H4 (cell line): Measurements from ENCODE around the gene SFT2D3. TPM values are rescaled to one million over a fixed set of nuclear protein-coding genes. Genes with fewer than 3 reads are reported as not detected.

ENCODE experiments used
- DNase-seq: peaks from one replicate; pipeline ENCODE4 v3.0.0-alpha.2; 2015; ENCODE audit warnings: low spot score
- total RNA-seq: library from RNA; depleted of rRNA; stranded (reverse); fragments of >200 nt; shearing (Covaris generic); gene quantifications from 2 replicates; pipeline ENCODE4 v1.2.3, GENCODE V29; 2014

Gene SFT2D3
- total RNA-seq, 1 experiment from 2014 or later, result 8.7 TPM

DNA sequence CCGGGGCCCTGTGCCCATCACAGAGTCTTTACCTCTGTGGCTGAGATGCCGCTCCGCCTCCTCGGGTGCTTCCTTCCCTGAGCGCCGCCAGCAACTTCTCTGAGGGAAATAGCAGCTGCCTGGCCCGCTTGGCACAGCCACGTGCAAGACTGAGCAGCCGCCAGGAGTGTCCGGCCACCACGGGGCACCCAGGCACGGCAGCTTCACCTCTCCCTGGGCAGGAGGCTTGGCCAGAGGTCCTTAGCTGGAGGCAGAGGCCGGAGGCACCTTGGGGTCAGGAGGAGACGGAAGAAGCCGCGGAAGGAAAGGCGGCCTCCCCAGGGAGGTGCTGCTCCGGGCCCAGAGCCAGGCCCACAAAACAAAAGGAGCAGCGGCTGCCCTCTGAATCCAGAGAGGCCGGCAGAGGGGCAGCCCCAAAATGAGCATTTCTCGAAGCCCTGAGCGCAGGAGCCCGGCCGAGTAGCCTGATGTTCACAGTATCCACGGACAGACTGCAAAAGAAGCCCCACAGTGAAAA is 20.0 kb upstream of the SFT2D3 start:
- no peak for DNase-seq

DNA sequence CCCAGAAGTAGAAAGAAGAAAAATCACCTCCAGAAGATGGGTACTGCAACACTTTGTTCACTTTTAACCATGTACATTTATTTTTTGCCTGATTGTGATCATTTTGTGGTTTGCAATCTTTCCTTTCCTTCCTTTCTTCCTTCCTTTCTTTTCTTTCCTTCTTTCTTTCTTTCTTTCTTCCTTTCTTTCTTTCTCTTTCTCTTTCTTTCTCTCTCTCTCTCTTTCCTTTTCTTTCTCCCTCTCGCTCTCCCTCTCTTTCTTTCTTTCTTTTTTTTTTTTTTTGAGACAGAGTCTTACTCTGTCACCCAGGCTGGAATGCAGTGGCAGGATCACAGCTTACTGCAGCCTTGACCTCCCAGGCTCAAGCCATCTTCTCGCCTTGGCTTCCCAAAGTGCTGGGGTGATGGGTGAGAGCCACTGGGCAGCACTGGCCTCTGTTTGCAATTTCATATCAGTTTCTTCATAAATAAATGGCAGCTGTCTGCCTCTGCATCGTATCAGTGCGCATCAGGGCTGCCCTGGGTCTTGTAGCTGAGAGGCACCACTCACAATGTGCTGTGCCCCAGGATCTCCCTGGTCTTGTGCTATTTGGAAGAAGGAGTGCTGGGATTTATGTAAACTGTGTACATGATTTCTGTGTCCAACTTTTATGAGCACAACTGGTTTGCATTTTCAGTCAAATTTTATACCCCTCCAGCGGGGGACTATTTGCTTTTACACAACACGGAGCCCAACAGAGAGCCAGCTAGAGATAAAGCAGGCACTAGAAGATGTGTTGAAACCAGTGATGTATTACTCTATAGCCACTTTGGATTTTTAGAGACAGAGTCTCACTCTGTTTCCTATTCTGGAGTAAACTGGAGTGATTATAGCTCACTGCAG is 19.1 kb upstream of the SFT2D3 start:
- DNase-seq, result no peak

DNA sequence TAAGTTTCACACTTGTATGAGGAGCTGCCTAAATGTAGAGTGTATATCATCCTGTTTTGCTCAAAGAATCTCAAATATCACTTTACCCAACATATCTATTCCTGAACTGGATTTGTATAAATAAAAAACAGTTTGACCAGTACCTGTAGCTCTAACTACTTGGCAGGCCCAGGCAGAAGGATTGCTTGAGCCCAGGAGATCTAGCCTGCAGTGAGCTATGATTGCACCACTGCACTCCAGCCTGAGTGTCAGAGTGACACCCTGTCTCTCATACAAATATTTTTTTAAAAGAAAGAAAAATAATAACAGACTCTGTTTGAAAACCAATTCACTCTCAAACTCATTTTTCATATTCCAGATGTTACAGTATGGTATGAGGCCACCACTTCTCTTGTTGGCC is 18.2 kb upstream of the SFT2D3 start:
- DNase-seq, result no peak

DNA sequence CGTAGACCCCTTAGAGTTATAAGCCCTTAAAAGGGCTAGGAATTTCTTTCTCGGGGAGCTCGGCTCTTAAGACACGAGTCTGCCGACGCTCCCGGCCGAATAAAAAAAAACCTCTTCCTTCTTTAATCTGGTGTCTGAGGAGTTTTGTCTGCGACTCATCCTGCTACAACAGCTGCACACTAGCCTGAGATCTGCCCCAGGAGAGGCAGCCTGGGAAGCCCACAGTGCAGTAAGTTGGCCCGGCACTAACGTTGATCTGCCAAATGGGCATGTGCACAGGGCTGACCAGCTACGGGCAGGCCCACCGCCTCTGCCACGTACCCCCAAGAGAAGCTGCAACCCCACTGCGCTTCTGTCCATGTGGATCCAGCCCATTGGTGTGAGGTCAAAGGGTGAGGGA is 17.5 kb upstream of the SFT2D3 start:
- no peak for DNase-seq

DNA sequence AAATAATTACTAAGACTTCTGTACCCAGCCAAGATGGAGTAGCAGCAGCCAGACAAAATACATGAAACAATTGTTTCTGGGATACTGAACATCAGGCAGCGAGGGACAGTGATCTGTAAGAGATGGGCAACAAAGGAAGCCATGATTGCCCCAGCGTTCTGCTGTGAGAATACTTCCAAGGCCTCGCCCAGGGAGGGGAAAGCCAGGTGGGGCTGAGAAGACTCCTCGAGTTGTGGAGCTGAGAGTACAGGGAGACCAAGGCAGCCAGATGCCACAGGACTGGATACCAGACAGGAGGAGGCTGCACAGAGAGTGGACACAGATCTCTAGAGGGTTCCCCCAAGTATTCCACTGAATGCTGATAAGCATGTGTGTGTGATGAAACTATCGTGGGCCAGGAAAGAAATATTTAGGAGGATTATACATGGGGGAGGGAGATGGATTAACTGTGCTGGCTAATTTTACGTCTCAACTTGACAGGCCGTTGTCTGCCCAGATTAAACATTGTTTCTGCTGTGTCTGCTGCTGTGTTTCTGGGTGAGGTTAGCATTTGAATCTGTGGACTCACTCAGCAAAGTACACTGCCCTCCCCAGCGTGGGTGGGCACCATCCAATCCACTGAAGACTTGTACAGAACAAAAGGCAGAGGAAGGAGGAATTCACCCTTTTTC is 15.8 kb upstream of the SFT2D3 start:
- DNase-seq, result no peak

DNA sequence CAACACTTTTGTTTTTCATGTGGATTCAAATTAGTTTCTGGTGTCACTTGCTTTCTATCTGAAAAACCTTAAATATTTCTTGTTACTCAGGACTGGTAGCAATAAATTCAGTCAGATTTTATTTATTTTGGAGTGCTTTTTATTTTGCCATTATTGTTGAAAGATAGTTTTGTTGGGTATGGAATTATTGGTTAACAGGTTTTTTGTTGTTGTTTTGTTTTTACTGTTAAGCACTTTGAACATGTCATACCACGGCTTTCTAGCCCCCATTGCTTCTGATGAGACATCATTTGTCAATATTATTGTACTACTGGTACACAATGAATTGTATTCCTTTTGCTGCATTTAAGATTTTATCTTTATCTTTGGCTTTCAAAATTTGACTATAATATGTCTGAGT is 12.9 kb upstream of the SFT2D3 start:
- no peak for DNase-seq

DNA sequence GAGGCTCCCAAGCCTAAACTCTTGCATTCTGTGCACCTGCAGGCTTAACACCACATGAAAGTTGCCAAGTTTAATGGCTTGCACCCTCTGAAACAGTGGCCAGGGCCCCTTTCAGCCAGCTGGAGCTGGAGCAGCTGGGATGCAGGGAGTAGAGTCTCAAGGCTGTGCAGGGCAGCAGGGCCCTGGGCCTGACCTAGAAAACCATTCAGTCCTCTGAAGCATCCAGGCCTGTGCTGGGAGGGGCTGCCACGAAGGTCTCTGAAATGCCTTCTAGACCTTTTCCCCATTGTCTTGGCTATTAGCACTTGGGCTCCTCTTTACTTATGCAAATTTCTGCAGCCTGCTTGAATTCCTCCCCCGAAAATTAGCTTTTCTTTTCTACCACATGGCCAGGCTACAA is 10.6 kb upstream of the SFT2D3 start:
- no peak for DNase-seq

DNA sequence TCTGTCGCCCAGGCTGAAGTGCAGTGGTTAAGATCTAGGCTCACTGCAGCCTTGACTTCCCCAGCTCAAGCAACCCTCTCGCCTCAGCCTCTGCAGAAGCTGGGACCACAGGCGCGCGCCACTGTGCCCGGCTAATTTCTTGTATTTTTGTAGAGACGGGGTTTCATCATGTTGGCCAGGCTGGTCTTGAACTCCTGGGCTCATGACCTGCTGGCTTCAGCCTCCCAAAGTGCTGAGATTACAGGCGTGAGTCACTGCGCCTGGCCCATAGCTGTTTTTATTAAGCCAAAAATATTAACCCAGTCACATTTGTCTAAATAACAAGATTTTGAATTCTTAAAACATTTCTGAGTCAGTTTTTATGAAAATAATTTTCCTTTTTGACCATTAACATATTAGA is 6.3 kb upstream of the SFT2D3 start:
- DNase-seq, result no peak

DNA sequence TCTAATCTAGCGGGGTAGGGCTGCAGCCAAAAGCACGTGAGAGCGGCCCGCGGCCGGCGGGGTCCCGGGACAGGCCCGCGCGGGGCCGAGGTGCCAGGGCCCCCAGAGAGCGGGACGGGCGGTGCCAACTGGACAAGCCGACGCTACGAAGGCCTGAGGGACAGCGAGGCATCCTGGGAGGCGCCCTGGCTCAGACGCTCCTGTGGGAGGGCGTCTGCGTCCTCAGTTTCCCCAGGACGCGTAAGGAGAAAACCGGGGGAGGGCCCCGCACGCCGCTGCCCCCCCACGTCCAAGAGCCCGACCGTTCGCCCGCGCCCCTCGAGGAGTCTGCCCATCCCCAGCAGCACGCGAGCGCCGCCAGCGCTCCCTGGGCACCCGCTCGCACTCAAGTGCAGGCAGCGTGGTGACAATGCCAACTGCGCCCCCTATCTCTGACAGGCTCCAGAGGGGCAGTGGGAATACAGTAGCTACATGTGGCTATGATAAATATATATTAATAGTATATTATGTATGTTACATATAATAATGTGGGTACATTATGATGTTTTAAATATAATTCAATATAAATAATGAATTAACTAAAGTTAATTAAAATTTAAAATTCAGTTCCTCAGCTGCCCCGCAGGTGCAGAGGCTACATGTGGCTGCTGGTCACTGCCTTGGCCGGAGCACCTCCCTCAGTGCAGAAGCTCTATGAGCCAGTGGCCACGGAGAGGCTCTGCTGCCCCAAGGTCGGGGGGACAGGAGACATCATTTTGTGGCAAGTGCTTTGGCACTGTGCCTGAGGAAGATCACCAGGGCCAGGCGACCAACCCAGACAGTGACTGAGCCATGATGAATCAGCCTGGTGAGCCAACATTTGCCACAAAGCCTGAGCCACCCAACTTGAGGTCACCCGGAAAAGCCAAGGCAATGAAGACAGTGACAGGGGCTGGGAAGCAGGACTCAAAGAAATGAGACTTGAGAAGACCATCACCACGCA is 5.5 kb upstream of the SFT2D3 start:
- no peak for DNase-seq

DNA sequence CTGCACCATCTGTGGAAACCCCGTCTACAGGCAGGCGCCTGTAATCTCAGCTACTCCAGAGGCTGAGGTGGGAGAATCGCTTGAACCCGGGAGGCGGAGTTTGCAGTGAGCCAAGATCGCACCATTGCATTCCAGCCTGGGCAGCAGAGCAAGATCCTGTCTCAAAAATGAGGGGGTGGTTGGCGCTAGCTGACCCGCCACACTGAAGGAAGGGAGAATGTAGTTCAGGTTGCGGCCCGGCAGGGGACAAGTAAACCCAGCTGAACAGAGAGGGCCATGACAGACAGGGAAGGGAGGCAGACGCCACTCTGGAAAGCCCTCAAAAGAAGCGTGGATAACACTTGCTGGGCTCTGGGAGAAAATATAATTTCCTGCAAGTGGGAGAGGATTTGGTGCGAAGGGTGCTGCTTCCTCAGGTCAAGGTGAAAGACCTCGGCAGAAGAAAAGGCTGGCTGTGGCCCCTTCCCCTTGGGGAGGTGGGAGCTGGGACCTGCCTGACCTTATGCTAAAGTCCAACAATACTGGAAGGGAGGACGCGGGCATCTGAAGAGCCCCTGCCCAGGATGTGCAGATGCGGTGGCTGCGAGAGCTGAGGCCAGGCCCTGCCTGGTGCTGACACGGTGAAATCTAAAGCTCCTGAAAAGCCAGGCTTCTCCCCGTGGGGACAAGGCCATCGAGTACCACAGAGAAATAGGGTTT is 3.7 kb upstream of the SFT2D3 start:
- DNase-seq, result no peak

DNA sequence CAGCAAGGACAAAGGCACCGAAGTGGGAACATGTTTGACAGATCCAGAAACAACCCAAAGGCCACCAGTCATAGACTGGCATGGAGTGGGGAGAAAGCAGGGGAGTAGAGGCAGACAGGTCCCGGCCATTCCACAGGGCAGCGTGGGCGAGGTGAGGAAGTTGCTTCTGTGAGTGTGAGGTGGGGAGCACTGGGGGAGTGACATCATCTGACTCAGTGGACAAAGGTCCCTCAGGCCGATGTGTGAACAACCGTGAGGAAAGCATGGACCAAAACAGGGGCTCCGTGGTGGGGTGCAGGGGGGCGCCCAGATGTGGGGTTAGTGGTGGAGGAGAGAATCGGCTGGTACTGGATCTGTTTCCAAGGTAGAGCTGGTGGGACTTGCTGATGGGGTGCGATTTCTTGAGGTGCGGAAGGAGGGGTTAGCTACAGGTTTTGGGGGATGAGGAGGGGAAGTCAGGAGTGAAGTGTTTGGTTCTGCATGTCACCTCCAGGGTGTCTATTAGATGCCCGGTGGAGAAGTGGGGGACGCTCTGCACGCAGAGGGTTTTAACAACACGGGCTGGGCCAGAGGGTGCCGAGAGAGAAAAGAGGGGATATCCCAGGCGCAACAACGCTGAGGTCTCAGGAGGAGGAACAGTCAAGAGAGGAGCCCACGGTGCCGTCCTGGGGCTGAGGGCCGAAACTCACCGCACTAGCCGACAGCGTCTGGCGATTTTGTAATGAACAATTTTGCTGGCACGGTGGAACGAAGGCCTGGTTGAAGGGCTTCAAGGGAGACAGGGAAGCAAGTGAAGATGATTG is 2.5 kb upstream of the SFT2D3 start:
- DNase-seq, result no peak

DNA sequence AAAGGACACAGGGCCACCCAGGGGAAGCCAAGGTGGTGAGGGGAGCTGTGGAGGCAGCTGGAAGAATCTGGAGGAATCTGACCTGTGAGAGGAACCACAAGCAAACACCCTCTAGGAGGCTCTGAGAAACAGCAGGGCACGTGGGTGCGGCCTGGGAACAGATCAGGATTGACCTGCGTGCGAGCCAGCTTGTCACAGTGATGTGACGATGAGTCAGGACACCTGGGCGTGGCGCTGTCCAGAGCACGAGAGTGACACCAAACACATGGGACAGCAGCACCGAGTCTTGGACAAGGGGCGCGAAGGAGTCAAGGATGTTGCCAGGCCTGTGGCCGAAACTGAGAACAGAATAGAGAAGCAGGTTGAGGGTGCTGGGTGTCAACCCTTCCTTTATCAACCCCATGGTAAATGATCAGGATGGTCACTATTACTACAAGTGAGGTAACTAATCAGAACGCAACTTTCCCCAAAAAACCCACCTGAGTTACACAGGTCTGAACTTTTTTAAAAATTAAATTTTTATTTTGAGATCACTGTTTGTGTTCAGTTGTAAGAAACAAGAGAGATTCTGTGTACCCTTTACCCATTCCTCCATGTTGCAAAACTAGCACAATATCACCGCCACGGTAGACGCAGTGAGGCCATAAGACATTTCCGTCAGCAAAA is 637 bp upstream of the SFT2D3 start:
- DNase-seq, result peak; percentile 61

DNA sequence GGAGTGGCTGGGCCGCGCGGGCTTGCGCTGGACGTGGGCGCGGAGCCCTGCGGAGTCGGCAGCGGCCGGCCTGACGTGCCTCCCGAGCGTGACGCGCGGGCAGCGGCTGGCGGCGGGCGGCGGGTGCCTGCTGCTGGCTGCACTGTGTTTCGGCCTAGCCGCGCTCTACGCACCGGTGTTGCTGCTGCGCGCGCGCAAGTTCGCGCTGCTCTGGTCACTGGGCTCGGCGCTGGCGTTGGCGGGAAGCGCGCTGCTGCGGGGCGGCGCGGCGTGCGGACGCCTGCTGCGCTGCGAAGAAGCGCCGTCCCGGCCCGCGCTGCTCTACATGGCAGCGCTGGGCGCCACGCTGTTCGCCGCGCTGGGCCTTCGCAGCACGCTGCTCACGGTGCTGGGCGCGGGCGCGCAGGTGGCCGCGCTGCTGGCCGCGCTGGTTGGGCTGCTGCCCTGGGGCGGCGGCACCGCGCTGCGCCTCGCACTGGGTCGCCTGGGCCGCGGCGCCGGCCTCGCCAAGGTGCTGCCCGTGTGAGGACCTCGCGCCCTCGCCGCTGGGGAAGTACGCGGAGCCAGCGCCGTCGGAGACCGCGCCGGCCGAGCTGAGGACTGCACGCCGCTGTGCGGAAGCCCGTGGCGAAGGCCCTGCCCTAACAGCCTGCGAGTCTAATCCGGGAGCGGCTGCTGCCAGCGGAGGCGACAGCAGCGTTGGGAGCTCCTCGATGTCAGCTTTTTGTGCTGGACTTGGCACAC is 526 bp downstream of the SFT2D3 start:
- peak; percentile 17 for DNase-seq

DNA sequence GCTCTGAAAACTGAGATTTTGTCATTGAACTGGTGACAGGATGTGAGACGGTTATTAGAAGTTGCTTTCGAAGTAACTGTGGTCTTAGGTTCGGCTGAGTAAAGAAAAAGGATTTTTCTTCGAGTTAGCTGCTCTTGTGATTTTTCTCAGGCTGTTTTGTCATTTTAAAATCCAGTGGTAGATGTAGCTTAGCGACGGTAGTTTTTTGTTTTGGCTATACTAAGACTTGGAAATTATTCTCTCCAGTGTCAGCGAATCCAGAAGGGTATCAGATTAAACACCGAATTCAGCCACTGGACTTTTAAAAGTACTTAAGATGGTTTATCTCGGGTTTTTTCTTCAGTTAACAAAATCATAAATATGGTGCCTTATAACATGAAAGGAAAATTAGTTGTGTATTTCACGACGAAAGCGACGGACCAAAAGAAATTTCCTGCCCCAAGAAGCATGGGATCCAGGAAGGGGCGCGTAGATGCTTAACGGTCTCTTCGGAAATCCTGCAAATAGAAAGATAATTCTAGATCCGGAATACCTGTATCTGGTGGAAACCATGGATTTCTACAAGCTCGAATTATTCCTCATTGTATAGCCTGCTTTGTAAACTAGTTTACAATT is 1.2 kb downstream of the SFT2D3 start:
- DNase-seq, result no peak

DNA sequence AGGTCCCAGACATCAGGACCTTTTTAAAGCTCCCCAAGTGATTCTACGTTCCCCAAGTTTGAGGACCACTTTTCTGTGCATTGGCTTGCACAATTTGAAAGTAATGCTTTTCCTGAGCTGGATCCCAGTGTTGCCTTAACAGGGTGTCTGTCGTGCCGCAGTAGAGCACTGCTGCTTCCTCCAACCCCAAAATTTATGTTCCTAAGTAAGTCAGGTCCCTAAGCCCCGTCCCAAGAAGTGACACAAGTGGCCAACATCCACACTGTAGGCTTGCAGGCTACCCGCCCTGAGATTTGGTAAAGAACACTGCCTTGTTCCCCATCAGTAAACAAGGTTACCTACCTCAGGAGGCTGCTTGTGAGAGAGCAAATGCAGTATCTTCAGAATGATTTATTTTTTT is 2.0 kb downstream of the SFT2D3 start:
- DNase-seq, result no peak

DNA sequence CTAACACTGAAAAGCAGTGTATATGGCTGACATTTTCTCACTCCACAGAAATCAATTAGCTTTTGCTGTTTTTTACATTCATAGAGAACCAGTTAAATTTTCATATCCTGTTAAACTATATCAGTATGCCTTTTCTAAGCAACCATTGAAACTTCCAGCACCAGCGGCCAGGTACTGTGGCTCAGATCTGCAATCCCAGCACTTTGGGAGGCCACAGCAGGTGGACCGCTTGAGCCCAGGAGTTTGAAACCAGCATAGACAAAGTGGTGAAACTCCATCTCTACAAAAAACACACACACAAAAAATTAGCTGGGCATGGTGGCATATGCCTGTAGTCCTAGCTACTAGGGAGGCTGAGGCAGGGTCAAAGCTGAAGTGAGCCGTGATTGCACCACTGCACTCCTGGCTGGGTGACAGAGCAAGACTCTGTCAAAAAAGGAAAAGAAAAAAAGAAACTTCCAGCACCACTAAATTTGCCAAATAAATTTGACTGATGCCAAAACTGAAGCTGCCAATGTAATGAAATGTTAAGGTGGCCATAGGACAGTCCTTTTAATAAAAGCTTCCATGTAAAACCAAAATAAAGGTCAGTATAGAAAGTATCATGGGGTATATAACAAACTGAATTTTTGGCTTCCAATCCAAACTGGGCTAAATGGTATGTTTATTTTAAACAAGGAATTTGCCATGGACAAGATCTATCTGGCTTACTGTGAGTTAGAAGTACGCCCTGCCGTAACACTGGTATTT is 3.5 kb downstream of the SFT2D3 start:
- no peak for DNase-seq

DNA sequence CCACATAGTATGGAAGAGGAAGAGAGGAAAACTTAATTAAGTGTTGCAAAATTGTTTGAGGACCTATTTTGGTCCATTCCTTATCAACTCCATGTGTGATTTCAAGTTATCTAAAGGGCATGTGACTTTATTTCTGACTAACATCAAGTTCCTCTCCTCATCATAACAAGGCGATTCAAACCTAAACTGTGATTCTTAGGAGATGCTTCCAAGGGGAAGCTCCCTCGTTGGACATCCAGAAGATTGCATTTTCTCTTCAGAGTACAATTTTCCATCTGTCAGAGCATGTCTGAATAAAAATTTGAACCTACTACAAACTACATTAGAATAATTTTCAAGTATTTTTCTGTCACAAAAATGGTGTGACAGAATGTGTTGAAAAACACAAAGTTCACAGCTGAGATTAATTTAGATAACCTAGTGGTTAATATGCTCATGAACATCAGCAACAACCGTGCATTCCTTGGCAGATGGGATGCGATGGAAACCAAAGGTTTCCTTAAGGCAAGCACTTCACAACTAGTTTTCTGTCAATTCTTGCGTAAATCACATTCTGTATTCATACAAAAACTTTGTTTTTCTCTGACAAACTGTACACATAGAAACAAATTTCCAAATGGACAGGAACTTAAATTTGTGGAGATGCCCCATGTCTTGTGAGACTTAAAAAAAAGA is 4.2 kb downstream of the SFT2D3 start:
- DNase-seq, result no peak
